HEK293T (cell line): ENCODE measurements around the gene ZNF561.
A peak's percentile ranks its signal among the peaks of the same experiment; 100 is the strongest.
"Not testable (repeated sequence)": the region's sequence is repeated elsewhere in the genome, so short reads cannot be mapped to it uniquely, and the experiment has no call there.

Experiments used
- CTCF ChIA-PET: fragments of 350-600 bp; formaldehyde crosslinking; extraction: SDS; loops from one replicate; lab custom pipeline; 2021; ENCODE audit warnings: antibody characterized with exemption, inconsistent platforms; lab: Yijun Ruan, JAX
- POLR2A ChIA-PET: fragments of 350-600 bp; formaldehyde crosslinking; extraction: SDS; loops from one replicate; lab custom pipeline; 2020; ENCODE audit warnings: antibody characterized with exemption, inconsistent platforms; lab: Yijun Ruan, JAX
- DNase-seq: peaks from one replicate; pipeline ENCODE4 v3.0.0; 2012; ENCODE audit warnings: mixed read lengths; ENCODE audit errors: extremely low spot score
- ARNT ChIP-seq: fragments of 450-650 bp; IDR thresholded peaks from 2 replicates; pipeline ENCODE4 v1.6.1; 2017; ENCODE audit warnings: mild to moderate bottlenecking
- BHLHE40 ChIP-seq: fragments of 450-650 bp; IDR thresholded peaks from 2 replicates; pipeline ENCODE4 v1.6.1; 2016; ENCODE audit warnings: mild to moderate bottlenecking, moderate library complexity, borderline replicate concordance
- CTBP1 ChIP-seq: fragments of 450-650 bp; IDR thresholded peaks from 2 replicates; pipeline ENCODE4 v1.6.1; 2016; ENCODE audit warnings: borderline replicate concordance
- ELF4 ChIP-seq: fragments of 450-650 bp; IDR thresholded peaks from 2 replicates; pipeline ENCODE4 v1.6.1; 2017; ENCODE audit warnings: antibody characterized with exemption
- FOXA1 ChIP-seq: fragments of 450-650 bp; IDR thresholded peaks from 2 replicates; pipeline ENCODE4 v1.6.1; 2016; ENCODE audit warnings: mild to moderate bottlenecking
- FOXK2 ChIP-seq: fragments of 450-650 bp; IDR thresholded peaks from 2 replicates; pipeline ENCODE4 v1.6.1; 2016; ENCODE audit warnings: mild to moderate bottlenecking
- FOXM1 ChIP-seq: fragments of 450-650 bp; IDR thresholded peaks from 2 replicates; pipeline ENCODE4 v1.6.1; 2017; ENCODE audit warnings: mild to moderate bottlenecking, borderline replicate concordance
- HDGF ChIP-seq: fragments of 450-650 bp; IDR thresholded peaks from 2 replicates; pipeline ENCODE4 v1.6.1; 2017; ENCODE audit warnings: antibody characterized with exemption, borderline replicate concordance
- L3MBTL2 ChIP-seq: fragments of 450-650 bp; conservative IDR thresholded peaks from 2 replicates; pipeline ENCODE4 v1.6.1; 2016; ENCODE audit warnings: mild to moderate bottlenecking
- LEF1 ChIP-seq: fragments of 450-650 bp; IDR thresholded peaks from 2 replicates; pipeline ENCODE4 v1.6.1; 2017; ENCODE audit warnings: mild to moderate bottlenecking, borderline replicate concordance
- NFRKB ChIP-seq: fragments of 450-650 bp; IDR thresholded peaks from 2 replicates; pipeline ENCODE4 v1.6.1; 2016; ENCODE audit warnings: mild to moderate bottlenecking, moderate library complexity
- PKNOX1 ChIP-seq: fragments of 450-650 bp; IDR thresholded peaks from 2 replicates; pipeline ENCODE4 v1.6.1; 2016
- SP1 ChIP-seq: fragments of 450-650 bp; IDR thresholded peaks from 2 replicates; pipeline ENCODE4 v1.6.1; 2017
- SUZ12 ChIP-seq: fragments of 450-650 bp; IDR thresholded peaks from 2 replicates; pipeline ENCODE4 v1.6.1; 2016; ENCODE audit warnings: mild to moderate bottlenecking
- TARDBP ChIP-seq: fragments of 450-650 bp; IDR thresholded peaks from 2 replicates; pipeline ENCODE4 v1.6.1; 2016
- ZNF384 ChIP-seq: fragments of 450-650 bp; IDR thresholded peaks from 2 replicates; pipeline ENCODE4 v1.6.1; 2016

The ZNF561 gene

GRCh38 chr19:9597027-9597426 is 24.0 kb downstream of the ZNF561 start:
- POLR2A ChIA-PET = no interaction called here
- CTCF ChIA-PET = no interaction called here
- DNase-seq = no peak
- TF ChIP-seq L3MBTL2 (no peak), TARDBP (no peak), FOXA1 (no peak), ZNF384 (no peak), CTBP1 (no peak), HDGF (no peak), PKNOX1 (no peak), ARNT (no peak), BHLHE40 (no peak), SUZ12 (no peak), FOXK2 (no peak)

GRCh38 chr19:9586764-9587163 is 34.3 kb downstream of the ZNF561 start:
- DNase-seq = peak; percentile 26
- ChIA-PET CTCF (interaction anchor here (0.6 kb wide), 1 partner anchor 41 kb away, joined by 4 read pairs; no protein-coding TSS in a partner anchor), POLR2A (no interaction called here)
- TF ChIP-seq ELF4 (no peak), TARDBP (no peak), ZNF384 (no peak; the same call in 1 of the 2 replicates), BHLHE40 (no peak), NFRKB (no peak), SP1 (no peak), L3MBTL2 (no peak), SUZ12 (no peak), FOXK2 (no peak), FOXM1 (no peak), PKNOX1 (no peak), CTBP1 (no peak), ARNT (no peak), HDGF (no peak), LEF1 (no peak), FOXA1 (no peak)

DNA sequence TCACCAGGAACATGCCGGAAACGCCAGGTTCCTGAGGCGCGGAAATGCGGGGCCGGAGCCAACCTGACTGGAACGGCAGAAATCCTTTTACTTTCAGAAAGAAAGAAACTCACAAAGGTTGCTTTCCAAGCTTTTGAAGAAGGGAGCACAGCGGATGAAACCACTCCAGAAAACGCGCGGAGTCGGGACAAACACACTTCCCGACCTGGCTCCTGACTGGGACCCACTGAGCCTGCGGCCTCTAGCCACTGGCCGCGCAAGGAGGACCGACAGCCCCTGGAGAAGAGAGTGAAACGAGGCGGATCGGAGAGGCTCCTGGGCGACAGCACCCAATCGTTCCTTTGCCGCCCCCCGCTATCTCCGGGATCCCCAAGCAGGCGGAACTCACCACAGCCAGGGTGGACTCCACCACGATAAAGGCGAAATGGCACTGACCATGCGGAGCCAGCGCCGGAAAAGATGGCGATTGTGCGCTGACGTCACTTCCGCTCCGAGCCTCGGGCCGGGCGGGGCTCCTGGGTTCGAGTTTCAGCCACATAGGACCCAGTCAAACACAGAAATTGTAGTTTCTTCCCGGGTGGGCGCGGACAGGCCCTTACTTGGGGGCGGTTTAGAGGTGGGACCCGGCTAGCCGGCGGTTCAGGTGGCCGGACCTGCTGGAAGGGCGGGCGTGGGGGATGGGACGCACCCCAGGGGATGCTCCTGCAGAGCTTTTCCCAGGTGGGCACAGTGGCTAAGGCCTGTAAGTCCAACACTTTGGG is 36.8 kb downstream of the ZNF561 start, which contains the start of gene ZNF121:
TSS of gene ZNF121 (minus strand) at position 432 of the 761 bp plus-strand sequence. CDS start 16,407 bp downstream, outside the sequence.
- POLR2A ChIA-PET = interaction anchor here (0.9 to 1.1 kb wide), 2 partner anchors 25 to 209 kb away, joined by 3 to 4 read pairs; no protein-coding TSS in a partner anchor
- TF ChIP-seq PKNOX1 (no peak), NFRKB (peak; percentile 54; the same call in 1 of the 2 replicates), L3MBTL2 (peak; percentile 89), LEF1 (no peak)
- peak; percentile 85 for DNase-seq
- CTCF ChIA-PET = interaction anchor here (0.6 kb wide), 1 partner anchor 130 kb away, joined by 3 read pairs; no protein-coding TSS in a partner anchor

DNA sequence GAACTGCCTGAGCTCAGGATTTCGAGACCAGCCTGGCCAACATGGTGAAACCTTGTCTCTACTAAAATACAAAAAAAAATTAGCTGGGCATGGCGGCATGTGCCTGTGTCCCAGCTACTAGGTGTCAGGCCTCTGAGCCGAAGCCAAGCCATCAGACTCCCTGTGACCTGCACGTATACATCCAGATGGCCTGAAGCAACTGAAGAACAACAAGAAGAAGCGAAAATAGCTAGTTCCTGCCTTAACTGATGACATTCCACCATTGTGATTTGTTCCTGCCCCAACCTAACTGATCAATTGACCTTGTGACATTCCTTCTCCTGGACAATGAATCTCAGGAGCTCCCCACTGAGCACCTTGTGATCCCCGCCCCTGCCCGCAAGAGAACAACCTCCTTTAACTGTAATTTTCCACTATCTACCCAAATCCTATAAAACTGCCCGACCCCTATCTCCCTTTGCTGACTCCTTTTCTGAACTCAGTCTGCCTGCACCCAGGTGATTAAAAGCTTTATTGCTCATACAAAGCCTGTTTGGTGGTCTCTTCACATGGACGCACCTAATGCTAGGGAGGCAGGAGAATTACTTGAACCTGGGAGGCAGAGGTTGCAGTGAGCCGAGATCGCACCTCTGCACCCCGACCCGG is 38.8 kb downstream of the ZNF561 start:
- POLR2A ChIA-PET, DNase-seq, CTCF ChIA-PET: not testable (repeated sequence)

GRCh38 chr19:9580728-9581127 is 40.3 kb downstream of the ZNF561 start:
- CTCF ChIA-PET = no interaction called here
- POLR2A ChIA-PET = no interaction called here
- TF ChIP-seq FOXM1 = no peak
- TF ChIP-seq FOXA1 = no peak
- TF ChIP-seq PKNOX1 = no peak
- TF ChIP-seq CTBP1 = no peak
- TF ChIP-seq FOXK2 = no peak
- TF ChIP-seq TARDBP = no peak
- no peak for TF ChIP-seq BHLHE40
- no peak for TF ChIP-seq ELF4
- TF ChIP-seq SUZ12 = no peak
- no peak for TF ChIP-seq SP1
- no peak for DNase-seq

DNA sequence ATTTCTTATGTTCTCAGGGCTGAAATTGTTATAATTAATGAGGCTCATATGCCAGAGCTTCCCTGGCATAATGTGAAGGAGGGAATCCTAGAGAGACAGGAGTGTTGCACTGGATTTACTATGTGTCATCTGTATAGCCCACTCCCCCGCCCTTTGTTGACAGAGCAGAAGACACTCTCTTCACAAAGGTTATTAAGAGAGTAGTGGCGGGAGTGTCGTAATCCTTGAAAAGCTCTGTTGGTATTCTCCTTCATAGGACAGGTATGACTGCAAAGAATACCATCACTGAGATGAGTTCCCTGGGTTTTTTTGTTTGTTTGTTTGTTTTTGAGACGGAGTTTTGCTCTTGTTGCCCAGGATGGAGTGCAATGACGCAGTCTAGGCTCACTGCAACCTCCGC is 50.8 kb downstream of the ZNF561 start:
- POLR2A ChIA-PET = no interaction called here
- no peak for DNase-seq
- CTCF ChIA-PET = no interaction called here
- no peak for TF ChIP-seq PKNOX1
- no peak for TF ChIP-seq BHLHE40
- no peak for TF ChIP-seq L3MBTL2
- no peak for TF ChIP-seq SUZ12
- no peak for TF ChIP-seq NFRKB
- no peak for TF ChIP-seq ZNF384
